Neural crest cell (in vitro differentiated cells): ENCODE data around the gene SNAI1. TPM values are rescaled to one million over a fixed set of nuclear protein-coding genes. Genes with fewer than 3 reads are reported as not detected.
"Not testable (repeated sequence)": the region's sequence is repeated elsewhere in the genome, so short reads cannot be mapped to it uniquely, and the experiment has no call there.

Experiments
- DNase-seq: peaks from one replicate; pipeline ENCODE4 v3.0.0; 2021; ENCODE audit warnings: low read depth, mixed read lengths, low spot score
- H3K27ac Mint-ChIP-seq: one replicate; pipeline ENCODE4 v1.8.0; 2021; ENCODE audit warnings: mild to moderate bottlenecking, mixed read lengths; ENCODE audit not compliant: unreplicated experiment
- H3K27me3 Mint-ChIP-seq: 2 replicates; pipeline ENCODE4 v1.8.0; 2021; ENCODE audit warnings: low read depth, mild to moderate bottlenecking, mixed read lengths
- H3K36me3 Mint-ChIP-seq: 2 replicates; pipeline ENCODE4 v1.8.0; 2021; ENCODE audit warnings: low read depth, mild to moderate bottlenecking, mixed read lengths
- H3K4me1 Mint-ChIP-seq: 2 replicates; pipeline ENCODE4 v1.8.0; 2021; ENCODE audit warnings: mixed read lengths
- H3K4me3 Mint-ChIP-seq: one replicate; pipeline ENCODE4 v1.8.0; 2021; ENCODE audit warnings: mild to moderate bottlenecking, mixed read lengths
- H3K9me3 Mint-ChIP-seq: 2 replicates; pipeline ENCODE4 v1.8.0; 2021; ENCODE audit warnings: mixed read lengths
- CTCF ChIP-seq: fragments of 200-600 bp; sonication (generic); conservative IDR thresholded peaks from 2 replicates; pipeline ENCODE4 v1.5.0; 2021; ENCODE audit warnings: antibody characterized with exemption, mild to moderate bottlenecking
- total RNA-seq: library from RNA; stranded (reverse); gene quantifications from 2 replicates; pipeline ENCODE4 v1.2.1, GENCODE V29; 2021

The SNAI1 gene
- total RNA-seq, 1 donor from 2014 or later: 12.5 TPM

DNA sequence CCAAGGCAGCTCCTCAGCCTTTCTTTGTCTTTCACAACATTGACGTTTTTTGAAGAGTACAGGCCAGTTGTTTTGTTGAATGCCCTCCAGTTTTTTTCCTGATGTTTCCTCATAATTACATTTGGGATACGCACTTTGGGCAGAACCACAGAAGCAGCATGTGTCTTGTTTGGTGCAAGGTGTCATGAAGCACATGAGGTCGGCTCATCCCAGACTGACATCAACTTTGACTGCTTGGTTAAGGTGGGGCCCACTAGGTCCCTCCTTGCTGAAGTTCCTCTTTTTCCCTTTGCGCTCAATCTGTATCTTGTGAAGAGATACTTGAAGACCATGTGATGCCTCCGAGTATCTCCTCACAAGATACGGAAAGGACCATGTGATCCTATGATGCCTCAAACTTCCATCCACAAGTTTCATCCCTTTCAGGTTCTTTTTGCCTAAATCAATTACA, 10.5 kb downstream of the SNAI1 start:
- no peak for TF ChIP-seq CTCF
- Mint-ChIP-seq H3K36me3 (no peaks in the 10 kb centered on the region), H3K27ac (no peak overlapping the region), H3K9me3 (no peaks in the 10 kb centered on the region), H3K27me3 (no peaks in the 10 kb centered on the region), H3K4me3 (no peak overlapping the region), H3K4me1 (peaks cover 54% of the 10 kb centered on the region)
- no peak for DNase-seq

- Mint-ChIP-seq H3K4me1 (peaks cover 34% of the 10 kb centered on the region), H3K9me3 (no peaks in the 10 kb centered on the region), H3K4me3 (no peak overlapping the region), H3K27me3 (no peaks in the 10 kb centered on the region), H3K27ac (no peak overlapping the region), H3K36me3 (no peaks in the 10 kb centered on the region)
- no peak for DNase-seq
- no peak for TF ChIP-seq CTCF
Measured at GRCh38 chr20:49995586-49995985, 12.8 kb downstream of the SNAI1 start.

GRCh38 chr20:49998478-49999188, 15.9 kb downstream of the SNAI1 start:
- H3K9me3 Mint-ChIP-seq, H3K27me3 Mint-ChIP-seq, H3K36me3 Mint-ChIP-seq, H3K4me3 Mint-ChIP-seq, DNase-seq: not testable (repeated sequence)
- Mint-ChIP-seq H3K4me1 (peaks cover 22% of the 10 kb centered on the region), H3K27ac (peak overlapping the region; percentile 70)

GRCh38 chr20:49999329-49999728, 16.5 kb downstream of the SNAI1 start:
- no peak overlapping the region for H3K4me3 Mint-ChIP-seq
- no peak for TF ChIP-seq CTCF
- no peaks in the 10 kb centered on the region for H3K36me3 Mint-ChIP-seq
- H3K4me1 Mint-ChIP-seq: peaks cover 18% of the 10 kb centered on the region
- H3K27ac Mint-ChIP-seq: peak overlapping the region; percentile 43
- H3K27me3 Mint-ChIP-seq: no peaks in the 10 kb centered on the region
- DNase-seq: no peak
- no peaks in the 10 kb centered on the region for H3K9me3 Mint-ChIP-seq

GRCh38 chr20:50000548-50001222, 17.9 kb downstream of the SNAI1 start:
- not testable (repeated sequence) for H3K4me3 Mint-ChIP-seq, DNase-seq, H3K27me3 Mint-ChIP-seq, H3K27ac Mint-ChIP-seq, H3K36me3 Mint-ChIP-seq, H3K9me3 Mint-ChIP-seq
- H3K4me1 Mint-ChIP-seq: peaks cover 22% of the 10 kb centered on the region

DNA sequence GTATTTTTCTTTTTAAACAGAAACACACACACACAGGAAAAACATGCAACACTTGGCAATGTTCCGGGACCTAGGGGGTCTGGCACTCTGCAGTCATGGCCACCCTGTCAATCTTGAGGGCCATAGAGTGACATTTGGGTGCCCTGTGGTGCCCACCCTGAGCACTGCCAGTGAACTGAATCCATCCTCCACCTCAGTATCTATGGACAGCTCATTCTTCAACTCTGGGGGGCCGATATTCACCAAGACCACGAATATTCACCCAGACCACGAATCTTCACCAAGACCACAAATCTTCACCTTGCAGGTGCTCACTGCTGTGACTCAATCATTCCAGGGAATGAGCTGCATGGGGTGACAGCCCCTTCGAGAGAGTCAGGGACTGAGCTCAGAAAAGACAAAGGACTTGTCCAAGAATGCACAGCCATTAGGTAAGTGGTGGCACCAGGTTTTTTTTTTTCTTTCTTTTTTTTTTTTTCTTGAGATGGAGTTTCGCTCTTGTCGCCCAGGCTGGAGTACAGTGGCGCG, 19.1 kb downstream of the SNAI1 start:
- no peak for TF ChIP-seq CTCF
- Mint-ChIP-seq H3K36me3 (no peaks in the 10 kb centered on the region), H3K4me3 (no peak overlapping the region), H3K27me3 (no peaks in the 10 kb centered on the region), H3K4me1 (peaks cover 22% of the 10 kb centered on the region), H3K9me3 (no peaks in the 10 kb centered on the region), H3K27ac (peak overlapping the region; percentile 57)
- no peak for DNase-seq
